K562 (cell line): Measurements from ENCODE around the gene ITGB1BP2. TPM values are rescaled to one million over a fixed set of nuclear protein-coding genes. Genes with fewer than 3 reads are reported as not detected.

Experiments used
- MAX ChIP-seq: sonication (generic); formaldehyde crosslinking; IDR thresholded peaks from 2 replicates; pipeline ENCODE4 v1.9.0; 2022; ENCODE audit warnings: mild to moderate bottlenecking, missing genetic modification reagents
- PHF8 ChIP-seq: fragments of 200-600 bp; sonication (generic); IDR thresholded peaks from 2 replicates; pipeline ENCODE4 v1.6.1; 2012; ENCODE audit warnings: mixed run types, mild to moderate bottlenecking, inconsistent platforms, low read length, moderate library complexity, borderline replicate concordance
- POLR2A ChIP-seq: fragments of 450-650 bp; conservative IDR thresholded peaks from 2 replicates; pipeline ENCODE4 v1.6.1; 2016
- SP1 ChIP-seq: sonication (generic); formaldehyde crosslinking; IDR thresholded peaks from 2 replicates; pipeline ENCODE4 v1.8.1; 2022; ENCODE audit warnings: mild to moderate bottlenecking, missing genetic modification reagents
- TCFL5 ChIP-seq: fragments of 250-450 bp; sonication (Bioruptor Pico); conservative IDR thresholded peaks from 2 replicates; pipeline ENCODE4 v1.6.1; 2021; ENCODE audit warnings: mild to moderate bottlenecking, moderate library complexity, matching md5 sums
- polyA plus RNA-seq, 8 experiments: library from polyadenylated mRNA; depleted of rRNA in 4 of 8; stranded (reverse) in 5 of 8; unstranded in 3 of 8; fragments of >200 nt; fragmentation: Nextera tagmentation in 2 of 8; fragmentation: Illumina TruSeq in 1 of 8; extraction: Ambion mirVana in 2 of 8; extraction: Trizol in 1 of 8; gene quantifications; 2 replicates each; pipeline versions ENCODE4 v1.2.1 to v1.2.3, GENCODE V29; 2011 to 2014; ENCODE audit warnings: inconsistent platforms in 1 of 8, missing spikeins in 1 of 8
- total RNA-seq, 7 experiments: library from RNA; depleted of rRNA in 6 of 7; stranded (reverse); fragments of >200 nt in 6 of 7; fragmentation: Illumina TruSeq in 2 of 7; extraction: Trizol in 2 of 7; gene quantifications; 2 replicates each; pipeline versions ENCODE4 v1.2.1 to v1.2.3, GENCODE V29; 2011 to 2021; ENCODE audit warnings: low replicate concordance in 1 of 7
- TF ChIP-seq, protein P1 (sequence below): IDR thresholded peaks from 2 replicates; pipeline ENCODE4 v1.6.1; 2011; ENCODE audit warnings: borderline replicate concordance, low read depth, mild to moderate bottlenecking, moderate library complexity, low read length; ENCODE audit not compliant: insufficient read depth, poor library complexity, severe bottlenecking

ITGB1BP2 gene
- total and polyA plus RNA-seq, 9 of the 15 experiments (the other 6 are each of a cell fraction or from before 2014, with no cell fraction given) = 1.6 to 4.0 (median 1.9) TPM

GRCh38 chrX:71253253-71254091 is 48.1 kb upstream of the ITGB1BP2 start (continued):
- TF ChIP-seq, protein P1, sequence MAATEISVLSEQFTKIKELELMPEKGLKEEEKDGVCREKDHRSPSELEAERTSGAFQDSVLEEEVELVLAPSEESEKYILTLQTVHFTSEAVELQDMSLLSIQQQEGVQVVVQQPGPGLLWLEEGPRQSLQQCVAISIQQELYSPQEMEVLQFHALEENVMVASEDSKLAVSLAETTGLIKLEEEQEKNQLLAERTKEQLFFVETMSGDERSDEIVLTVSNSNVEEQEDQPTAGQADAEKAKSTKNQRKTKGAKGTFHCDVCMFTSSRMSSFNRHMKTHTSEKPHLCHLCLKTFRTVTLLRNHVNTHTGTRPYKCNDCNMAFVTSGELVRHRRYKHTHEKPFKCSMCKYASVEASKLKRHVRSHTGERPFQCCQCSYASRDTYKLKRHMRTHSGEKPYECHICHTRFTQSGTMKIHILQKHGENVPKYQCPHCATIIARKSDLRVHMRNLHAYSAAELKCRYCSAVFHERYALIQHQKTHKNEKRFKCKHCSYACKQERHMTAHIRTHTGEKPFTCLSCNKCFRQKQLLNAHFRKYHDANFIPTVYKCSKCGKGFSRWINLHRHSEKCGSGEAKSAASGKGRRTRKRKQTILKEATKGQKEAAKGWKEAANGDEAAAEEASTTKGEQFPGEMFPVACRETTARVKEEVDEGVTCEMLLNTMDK = peak; percentile 80
- TF ChIP-seq SP1 (CRISPR knock-in tag) (no peak), POLR2A (peak; percentile 51; the same call in 1 of the 2 replicates), TCFL5 (CRISPR knock-in tag) (no peak), PHF8 (peak; percentile 44; the same call in 1 of the 2 replicates), MAX (CRISPR knock-in tag) (no peak)
